Hepatocyte (in vitro differentiated cells): ENCODE data around the gene FXYD6. TPM values are rescaled to one million over a fixed set of nuclear protein-coding genes. Genes with fewer than 3 reads are reported as not detected.

ENCODE experiments used
- DNase-seq: peaks from one replicate; pipeline ENCODE4 v3.0.0-alpha.2; 2016; ENCODE audit warnings: low spot score
- H2AFZ ChIP-seq: fragments of 200-600 bp; sonication (generic); 2 replicates; pipeline ENCODE4 v1.6.0; 2016; ENCODE audit warnings: antibody characterized with exemption, mild to moderate bottlenecking
- H3K27ac ChIP-seq: fragments of 200-600 bp; sonication (generic); 2 replicates; pipeline ENCODE4 v1.5.1; 2016; ENCODE audit warnings: mild to moderate bottlenecking
- H3K27me3 ChIP-seq: fragments of 200-600 bp; sonication (generic); 2 replicates; pipeline ENCODE4 v1.6.1; 2016
- H3K36me3 ChIP-seq: fragments of 200-600 bp; sonication (generic); replicated peaks from 2 replicates; pipeline ENCODE4 v1.5.1; 2016; ENCODE audit warnings: low read depth; ENCODE audit not compliant: insufficient read depth
- H3K4me1 ChIP-seq: fragments of 200-600 bp; sonication (generic); 2 replicates; pipeline ENCODE4 v1.5.1; 2016; ENCODE audit warnings: mild to moderate bottlenecking, moderate library complexity; ENCODE audit not compliant: insufficient read depth
- H3K4me2 ChIP-seq: fragments of 200-600 bp; sonication (generic); 2 replicates; pipeline ENCODE4 v1.6.0; 2016
- H3K4me3 ChIP-seq: fragments of 200-600 bp; sonication (generic); 2 replicates; pipeline ENCODE4 v1.5.1; 2016; ENCODE audit warnings: mild to moderate bottlenecking
- H3K79me2 ChIP-seq: fragments of 200-600 bp; sonication (generic); 2 replicates; pipeline ENCODE4 v1.6.0; 2017; ENCODE audit warnings: mild to moderate bottlenecking
- H3K9me2 ChIP-seq: fragments of 200-600 bp; sonication (generic); replicated peaks from 2 replicates; pipeline ENCODE4 v1.6.0; 2017; ENCODE audit warnings: mild to moderate bottlenecking; ENCODE audit not compliant: insufficient read depth
- H3K9me3 ChIP-seq: fragments of 200-600 bp; sonication (generic); 2 replicates; pipeline ENCODE4 v1.5.1; 2016; ENCODE audit warnings: low read depth, mild to moderate bottlenecking
- H4K20me1 ChIP-seq: fragments of 200-600 bp; sonication (generic); 2 replicates; pipeline ENCODE4 v1.6.0; 2016; ENCODE audit warnings: mild to moderate bottlenecking; ENCODE audit not compliant: insufficient read depth, poor library complexity, severe bottlenecking
- EZH2 ChIP-seq: fragments of 200-600 bp; sonication (generic); IDR thresholded peaks from 2 replicates; pipeline ENCODE4 v1.6.1; 2016; ENCODE audit warnings: antibody characterized with exemption, mild to moderate bottlenecking, borderline replicate concordance
- EZH2phosphoT487 ChIP-seq: fragments of 200-600 bp; sonication (generic); IDR thresholded peaks from one replicate; pipeline ENCODE4 v1.6.1; 2018; ENCODE audit warnings: antibody characterized with exemption, mild to moderate bottlenecking, low read depth, moderate library complexity; ENCODE audit not compliant: unreplicated experiment, severe bottlenecking
- WGBS: methylation state at CpG from one replicate; pipeline ENCODE4 v1.1.6; 2016; ENCODE audit warnings: low lambda C conversion rate; ENCODE audit errors: missing lambda C conversion rate; 5-methylcytosine and 5-hydroxymethylcytosine counted together
- polyA plus RNA-seq: library from polyadenylated mRNA; unstranded; fragments of >200 nt; fragmentation: Nextera tagmentation; extraction: Ambion mirVana; gene quantifications from 2 replicates; pipeline ENCODE4 v1.2.1, GENCODE V29; 2016
- total RNA-seq: library from RNA; depleted of rRNA; stranded (reverse); fragments of >200 nt; gene quantifications from 2 replicates; pipeline ENCODE4 v1.2.3, GENCODE V29; 2014
- TF ChIP-seq, protein P1 (sequence below): fragments of 200-600 bp; sonication (generic); IDR thresholded peaks from 2 replicates; pipeline ENCODE4 v1.5.1; 2016; ENCODE audit warnings: antibody characterized with exemption, mild to moderate bottlenecking; ENCODE audit not compliant: poor library complexity

Gene FXYD6
- total and polyA plus RNA-seq, 2 experiments from 2014 or later, result 28.3 to 56.9 TPM

DNA sequence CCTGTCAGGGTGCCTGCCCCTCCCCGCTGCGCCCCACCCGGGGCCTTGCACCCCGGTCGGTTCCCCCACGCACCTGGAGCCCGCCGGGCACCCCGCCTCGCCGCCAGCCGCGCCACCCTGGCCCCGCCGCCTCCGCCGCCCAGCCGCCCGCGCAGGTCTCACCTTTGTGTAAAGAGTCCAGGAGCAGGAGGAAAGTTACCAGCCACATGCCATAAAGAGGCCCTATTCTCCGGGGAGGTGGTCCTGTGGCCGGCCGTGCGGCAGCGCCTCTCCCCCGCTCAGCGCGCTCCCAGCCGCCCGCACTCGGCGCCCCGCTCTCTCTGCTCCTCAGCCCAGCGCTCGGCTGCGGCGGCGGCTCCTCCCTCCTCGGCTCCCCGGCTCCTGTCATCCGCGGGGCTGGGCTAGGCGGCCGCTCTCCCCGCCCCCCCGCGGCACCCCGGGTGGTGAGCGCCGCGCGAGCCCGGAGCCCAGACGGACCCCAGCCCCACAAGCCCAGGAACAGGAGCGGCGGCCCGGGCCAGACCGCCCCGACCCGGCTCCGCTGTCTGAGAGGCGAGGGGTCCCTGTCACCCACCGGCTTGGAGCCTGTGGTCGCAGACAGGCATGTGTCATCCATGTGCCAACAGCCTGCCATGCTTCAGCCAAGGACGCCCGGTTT, 79.5 kb downstream of the FXYD6 start, which contains the start of gene DSCAML1:
DSCAML1 (minus strand) TSS at position 345 of the 658 bp plus-strand sequence; CDS start at position 208, 137 bp downstream.
- H3K27ac ChIP-seq, result no peak within 1 kb of the TSS
- peak within 1 kb of the TSS; percentile 92 for H3K4me2 ChIP-seq
- H3K9me3 ChIP-seq, result no peaks in the 10 kb centered on the region
- no peaks in the 10 kb centered on the region for H3K36me3 ChIP-seq
- TF ChIP-seq, protein P1, sequence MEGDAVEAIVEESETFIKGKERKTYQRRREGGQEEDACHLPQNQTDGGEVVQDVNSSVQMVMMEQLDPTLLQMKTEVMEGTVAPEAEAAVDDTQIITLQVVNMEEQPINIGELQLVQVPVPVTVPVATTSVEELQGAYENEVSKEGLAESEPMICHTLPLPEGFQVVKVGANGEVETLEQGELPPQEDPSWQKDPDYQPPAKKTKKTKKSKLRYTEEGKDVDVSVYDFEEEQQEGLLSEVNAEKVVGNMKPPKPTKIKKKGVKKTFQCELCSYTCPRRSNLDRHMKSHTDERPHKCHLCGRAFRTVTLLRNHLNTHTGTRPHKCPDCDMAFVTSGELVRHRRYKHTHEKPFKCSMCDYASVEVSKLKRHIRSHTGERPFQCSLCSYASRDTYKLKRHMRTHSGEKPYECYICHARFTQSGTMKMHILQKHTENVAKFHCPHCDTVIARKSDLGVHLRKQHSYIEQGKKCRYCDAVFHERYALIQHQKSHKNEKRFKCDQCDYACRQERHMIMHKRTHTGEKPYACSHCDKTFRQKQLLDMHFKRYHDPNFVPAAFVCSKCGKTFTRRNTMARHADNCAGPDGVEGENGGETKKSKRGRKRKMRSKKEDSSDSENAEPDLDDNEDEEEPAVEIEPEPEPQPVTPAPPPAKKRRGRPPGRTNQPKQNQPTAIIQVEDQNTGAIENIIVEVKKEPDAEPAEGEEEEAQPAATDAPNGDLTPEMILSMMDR, result no peak
- TF ChIP-seq EZH2 (no peak), EZH2phosphoT487 (peak; percentile 85)
- H2AFZ ChIP-seq, result peak within 1 kb of the TSS; percentile 20
- WGBS, result 16% methylated on average over 16 of the region's 66 CpGs
- DNase-seq, result peak; percentile 70
- no peaks in the 10 kb centered on the region for H4K20me1 ChIP-seq
- H3K27me3 ChIP-seq, result peaks cover 96% of the 10 kb centered on the region
- no peaks in the 10 kb centered on the region for H3K79me2 ChIP-seq
- peaks cover 13% of the 10 kb centered on the region for H3K4me1 ChIP-seq
- H3K9me2 ChIP-seq, result no peaks in the 10 kb centered on the region
- peak within 1 kb of the TSS; percentile 36 for H3K4me3 ChIP-seq

DNA sequence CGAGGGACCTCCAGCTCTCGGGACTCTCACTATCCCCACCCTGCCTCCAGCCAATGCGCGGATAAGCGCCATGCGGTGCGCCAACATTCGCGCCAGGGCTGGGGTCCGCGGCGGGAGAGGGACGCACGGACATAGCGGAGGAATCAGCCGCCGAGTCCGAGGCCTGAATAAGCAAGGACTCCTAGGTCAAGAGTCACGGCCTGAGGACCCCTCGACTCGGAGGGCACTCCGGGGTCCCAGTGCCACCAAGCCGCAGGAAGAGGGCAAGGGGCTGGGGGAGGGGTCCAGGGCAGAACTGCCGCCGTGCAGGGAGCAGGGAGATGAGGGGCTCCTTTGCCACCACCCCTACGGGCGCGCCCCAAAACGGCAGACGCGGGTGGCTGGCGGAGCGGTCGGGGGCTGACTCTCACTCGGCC, 80.0 kb downstream of the FXYD6 start:
- Histone ChIP-seq H3K9me2 (no peaks in the 10 kb centered on the region), H3K79me2 (no peaks in the 10 kb centered on the region), H3K27ac (no peak overlapping the region), H3K4me1 (peaks cover 13% of the 10 kb centered on the region), H3K9me3 (no peaks in the 10 kb centered on the region), H3K4me3 (peak overlapping the region; percentile 36), H3K36me3 (no peaks in the 10 kb centered on the region), H4K20me1 (no peaks in the 10 kb centered on the region), H3K27me3 (peaks cover 90% of the 10 kb centered on the region), H2AFZ (peak overlapping the region; percentile 20), H3K4me2 (peak overlapping the region; percentile 92)
- no peak for DNase-seq
- WGBS, result 2% methylated on average over 23 of the region's 35 CpGs
- TF ChIP-seq EZH2phosphoT487 (no peak), EZH2 (peak; percentile 7)

DNA sequence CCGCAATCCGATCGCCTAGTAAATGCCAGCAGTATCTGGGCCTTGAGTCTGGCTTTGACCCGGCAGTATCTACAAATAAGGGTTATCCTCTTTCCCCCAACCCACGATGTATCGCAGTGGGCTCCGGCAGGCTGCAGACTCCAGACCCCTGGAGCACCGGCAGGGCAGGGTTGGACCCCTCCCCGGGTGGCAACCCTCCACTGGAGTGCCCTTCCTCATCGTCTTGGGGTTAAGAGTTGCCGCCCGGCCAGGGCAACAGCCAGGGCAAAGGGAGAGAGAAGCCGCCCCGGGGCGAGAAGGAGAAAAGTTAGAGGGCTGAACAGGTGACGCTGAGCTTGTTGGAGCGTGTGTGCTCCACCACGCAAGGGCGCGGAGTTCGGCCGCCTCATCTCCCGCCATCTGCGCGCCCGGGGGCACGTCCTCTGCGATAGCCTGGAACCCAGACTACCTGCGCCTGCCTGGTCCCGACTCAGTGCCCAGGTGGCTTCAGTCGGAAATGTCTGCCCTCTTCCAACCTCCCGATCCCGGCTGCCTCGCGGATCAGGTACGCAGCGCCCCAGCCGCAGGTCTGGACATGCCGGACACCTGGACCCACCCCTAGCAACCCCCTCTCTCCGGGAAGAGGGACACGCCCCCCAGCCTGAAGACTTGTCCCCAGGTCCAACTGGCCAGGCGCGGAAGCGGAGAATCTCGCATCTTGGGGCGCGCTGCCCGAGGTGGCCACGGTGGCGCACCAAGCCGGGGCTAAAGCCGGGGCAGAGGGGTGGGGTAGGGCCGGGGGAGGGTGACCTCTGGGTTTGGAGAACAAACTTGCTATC, 80.6 kb downstream of the FXYD6 start:
- H3K79me2 ChIP-seq, result no peaks in the 10 kb centered on the region
- H3K4me2 ChIP-seq, result peak overlapping the region; percentile 92
- H3K27me3 ChIP-seq, result peaks cover 84% of the 10 kb centered on the region
- 7% methylated on average over 51 of the region's 53 CpGs for WGBS
- no peaks in the 10 kb centered on the region for H4K20me1 ChIP-seq
- no peaks in the 10 kb centered on the region for H3K36me3 ChIP-seq
- peaks cover 13% of the 10 kb centered on the region for H3K4me1 ChIP-seq
- H3K9me2 ChIP-seq, result no peaks in the 10 kb centered on the region
- peak overlapping the region; percentile 36 for H3K4me3 ChIP-seq
- H3K9me3 ChIP-seq, result no peaks in the 10 kb centered on the region
- no peak overlapping the region for H3K27ac ChIP-seq
- peak overlapping the region; percentile 20 for H2AFZ ChIP-seq
- TF ChIP-seq EZH2phosphoT487 (no peak), EZH2 (peak; percentile 87)
- TF ChIP-seq, protein P1, result no peak
- DNase-seq, result no peak
